ENCODE data around the gene ZCWPW1. TPM values are rescaled to one million over a fixed set of nuclear protein-coding genes. Genes with fewer than 3 reads are reported as not detected.

The ZCWPW1 gene
- total and polyA plus RNA-seq, 10 of the 15 experiments (the other 5 are each of a cell fraction or from before 2014, with no cell fraction given) = 1.3 to 4.4 (median 3.7) TPM

GRCh38 chr7:100357131-100357561 is 71.4 kb downstream of the ZCWPW1 start:
- Histone ChIP-seq H3K27me3 (replicated peaks in 1 of 2; ENCODE audit: control insufficient read depth in 2 of 2, insufficient read depth in 2 of 2, low read length in 1 of 2) (no peaks in the 10 kb centered on the region), H3K4me2 (ENCODE audit: control insufficient read depth, insufficient read depth) (no peak overlapping the region), H4K20me1 (ENCODE audit: control insufficient read depth, insufficient read depth) (no peaks in the 10 kb centered on the region), H3K79me2 (ENCODE audit: control insufficient read depth, insufficient read depth, low read length) (no peaks in the 10 kb centered on the region), H3K36me3 (ENCODE audit: control insufficient read depth in 2 of 2, insufficient read depth in 2 of 2, low read length in 1 of 2) (peaks cover 32 to 56% of the 10 kb centered on the region in 2 experiments), H3K9ac (ENCODE audit: control insufficient read depth, insufficient read depth, low read length) (no peak overlapping the region), H3K4me3 (no peak overlapping the region), H3K27ac (ENCODE audit: control insufficient read depth, insufficient read depth) (no peak overlapping the region), H3K4me1 (ENCODE audit: control insufficient read depth, insufficient read depth, low read length) (peaks cover 17% of the 10 kb centered on the region), H3K9me3 (replicated peaks; ENCODE audit: control insufficient read depth, insufficient read depth, low read length) (no peaks in the 10 kb centered on the region), H2AFZ (ENCODE audit: control insufficient read depth, low read depth, low read length) (no peak overlapping the region)
- CTCF ChIA-PET = interaction anchor here (1.0 kb wide), 1 partner anchor 50 kb away, joined by 3 read pairs; no protein-coding TSS in a partner anchor
- DNase-seq (ENCODE audit: low read depth, low spot score) (no peak), FAIRE-seq (no peak), ATAC-seq (no peak)
- no peak for TF ChIP-seq KAT2A (conservative IDR thresholded peaks at IDR 0.05; ENCODE audit: control insufficient read depth, low read depth, low read length)
- TF ChIP-seq POLR2A (IDR thresholded peaks at IDR 0.05; ENCODE audit: low read depth, low read length) = peak; percentile 54
- TF ChIP-seq BACH1 (IDR thresholded peaks at IDR 0.05; ENCODE audit: borderline replicate concordance) = 0 out of 2 replicates have a peak, but pooled peaks have one; percentile 20
- SMC1A ChIA-PET (ENCODE audit: uncharacterized antibody, unreplicated experiment) = no interaction called here
- in situ Hi-C loops (cut with MboI) (no loop called here), intact Hi-C loops (cut with micrococcal nuclease; ENCODE audit: unreplicated experiment) (no loop called here)
- BruUV-seq (replicated peaks) = no TSS peak
- POLR2A ChIA-PET = no interaction called here
- WGBS (ENCODE audit: insufficient coverage, insufficient replicate concordance, low lambda C conversion rate, missing lambda C conversion rate) = 99% methylated on average over 5 of the region's 6 CpGs
- RAD21 ChIA-PET (ENCODE audit: unreplicated experiment) = interaction anchor here (0.8 kb wide), 1 partner anchor 51 kb away, joined by 3 read pairs; no protein-coding TSS in a partner anchor

- no TSS peak for BruUV-seq (replicated peaks)
- Histone ChIP-seq H2AFZ (ENCODE audit: control insufficient read depth, low read depth, low read length) (no peak overlapping the region), H3K9me3 (replicated peaks; ENCODE audit: control insufficient read depth, insufficient read depth, low read length) (no peaks in the 10 kb centered on the region), H3K36me3 (ENCODE audit: control insufficient read depth in 2 of 2, insufficient read depth in 2 of 2, low read length in 1 of 2) (peaks cover 28 to 57% of the 10 kb centered on the region in 2 experiments), H3K79me2 (ENCODE audit: control insufficient read depth, insufficient read depth, low read length) (no peaks in the 10 kb centered on the region), H3K4me2 (ENCODE audit: control insufficient read depth, insufficient read depth) (no peak overlapping the region), H3K27me3 (replicated peaks in 1 of 2; ENCODE audit: control insufficient read depth in 2 of 2, insufficient read depth in 2 of 2, low read length in 1 of 2) (no peaks in the 10 kb centered on the region), H3K27ac (ENCODE audit: control insufficient read depth, insufficient read depth) (no peak overlapping the region), H4K20me1 (ENCODE audit: control insufficient read depth, insufficient read depth) (no peaks in the 10 kb centered on the region), H3K9ac (ENCODE audit: control insufficient read depth, insufficient read depth, low read length) (no peak overlapping the region), H3K4me1 (ENCODE audit: control insufficient read depth, insufficient read depth, low read length) (peaks cover 17% of the 10 kb centered on the region), H3K4me3 (no peak overlapping the region)
- CTCF ChIA-PET = interaction anchor here (1.0 kb wide), 1 partner anchor 50 kb away, joined by 3 read pairs; no protein-coding TSS in a partner anchor
- intact Hi-C loops (cut with micrococcal nuclease; ENCODE audit: unreplicated experiment) = no loop called here
- POLR2A ChIA-PET = interaction anchor here (1.2 kb wide), 1 partner anchor 38 kb away, joined by 3 read pairs; no protein-coding TSS in a partner anchor
- FAIRE-seq (no peak), ATAC-seq (no peak), DNase-seq (ENCODE audit: low read depth, low spot score) (no peak)
- SMC1A ChIA-PET (ENCODE audit: uncharacterized antibody, unreplicated experiment) = interaction anchor here (1.3 kb wide), 1 partner anchor 13 kb away, joined by 3 read pairs; no protein-coding TSS in a partner anchor
- WGBS (ENCODE audit: insufficient coverage, insufficient replicate concordance, low lambda C conversion rate, missing lambda C conversion rate) = 83% methylated on average over 8 of the region's 8 CpGs
- TF ChIP-seq E2F8 (IDR thresholded peaks at IDR 0.05; ENCODE audit: low read depth, partially characterized antibody) (no peak), ZBTB4 (CRISPR knock-in tag; IDR thresholded peaks at IDR 0.05) (no peak), BCL3 (IDR thresholded peaks at IDR 0.05; ENCODE audit: borderline replicate concordance, insufficient read depth, low read depth, low read length, poor library complexity, severe bottlenecking) (no peak), PAX8 (IDR thresholded peaks at IDR 0.05) (no peak), POLR2A (IDR thresholded peaks at IDR 0.05; ENCODE audit: low read depth, low read length) (0 out of 2 replicates have a peak, but pooled peaks have one; percentile 54)
- in situ Hi-C loops (cut with MboI) = no loop called here
- RAD21 ChIA-PET (ENCODE audit: unreplicated experiment) = interaction anchor here (0.8 kb wide), 1 partner anchor 51 kb away, joined by 3 read pairs; no protein-coding TSS in a partner anchor
Observed at GRCh38 chr7:100356416-100357068, 72.0 kb downstream of the ZCWPW1 start.
